Nephron progenitor cell (in vitro differentiated cells): ENCODE data around the gene SLC17A7.

Source experiments
- DNase-seq: peaks from one replicate; pipeline ENCODE4 v3.0.0; 2021
- H3K27ac Mint-ChIP-seq: 2 replicates; pipeline ENCODE4 v1.8.0; 2021; ENCODE audit warnings: mild to moderate bottlenecking, moderate library complexity, mixed read lengths
- H3K27me3 Mint-ChIP-seq: 2 replicates; pipeline ENCODE4 v1.8.0; 2021; ENCODE audit warnings: mild to moderate bottlenecking, low read depth, mixed read lengths; ENCODE audit not compliant: poor library complexity
- H3K36me3 Mint-ChIP-seq: 2 replicates; pipeline ENCODE4 v1.8.0; 2021; ENCODE audit warnings: low read depth, mixed read lengths
- H3K4me1 Mint-ChIP-seq: 2 replicates; pipeline ENCODE4 v1.8.0; 2021; ENCODE audit warnings: mixed read lengths
- H3K4me3 Mint-ChIP-seq: 2 replicates; pipeline ENCODE4 v1.8.0; 2021; ENCODE audit warnings: mild to moderate bottlenecking, moderate library complexity, mixed read lengths
- H3K9me3 Mint-ChIP-seq: 2 replicates; pipeline ENCODE4 v1.8.0; 2021; ENCODE audit warnings: mild to moderate bottlenecking, moderate library complexity, mixed read lengths
- CTCF ChIP-seq: fragments of 200-600 bp; sonication (generic); IDR thresholded peaks from 2 replicates; pipeline ENCODE4 v1.5.0; 2021; ENCODE audit warnings: antibody characterized with exemption

SLC17A7 gene

GRCh38 chr19:49420227-49420626 is 21.1 kb downstream of the SLC17A7 start:
- DNase-seq: no peak
- no peak overlapping the region for H3K4me3 Mint-ChIP-seq

DNA sequence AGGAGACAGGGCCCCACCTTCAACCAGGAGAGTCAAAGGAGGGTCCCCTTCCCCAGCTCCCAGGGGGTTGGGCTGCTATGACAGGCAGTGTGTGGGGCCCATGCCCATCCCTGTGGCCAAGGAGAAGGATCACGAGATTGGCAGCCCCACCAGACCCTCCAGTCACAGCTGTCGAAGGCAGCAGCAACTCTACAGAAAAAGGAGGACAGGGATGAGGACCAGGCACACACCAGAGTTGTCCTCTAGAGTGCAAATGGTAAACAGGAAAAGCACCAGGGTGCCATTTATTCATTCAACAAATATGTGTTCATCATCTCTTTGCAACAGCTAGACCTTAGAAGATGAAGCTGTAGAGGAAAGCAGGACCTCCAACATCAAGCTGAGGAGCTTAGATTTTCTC is 22.2 kb downstream of the SLC17A7 start:
- H3K4me1 Mint-ChIP-seq: peaks cover 73% of the 10 kb centered on the region
- H3K9me3 Mint-ChIP-seq: no peaks in the 10 kb centered on the region
- no peak for DNase-seq
- peaks cover 71% of the 10 kb centered on the region for H3K27me3 Mint-ChIP-seq
- H3K4me3 Mint-ChIP-seq: no peak overlapping the region
- no peak overlapping the region for H3K27ac Mint-ChIP-seq
- TF ChIP-seq CTCF: no peak
- H3K36me3 Mint-ChIP-seq: no peaks in the 10 kb centered on the region

More at GRCh38 chr19:49420227-49420626, 21.1 kb downstream of the SLC17A7 start:
- Mint-ChIP-seq H3K36me3 (no peaks in the 10 kb centered on the region), H3K4me1 (peaks cover 67% of the 10 kb centered on the region), H3K27me3 (peaks cover 78% of the 10 kb centered on the region), H3K27ac (no peak overlapping the region), H3K9me3 (no peaks in the 10 kb centered on the region)
- no peak for TF ChIP-seq CTCF

- Mint-ChIP-seq H3K9me3 (no peaks in the 10 kb centered on the region), H3K36me3 (no peaks in the 10 kb centered on the region), H3K27ac (no peak overlapping the region), H3K27me3 (peaks cover 64% of the 10 kb centered on the region), H3K4me3 (no peak overlapping the region), H3K4me1 (peaks cover 73% of the 10 kb centered on the region)
- no peak for DNase-seq
- TF ChIP-seq CTCF: no peak
These were observed 22.8 kb downstream of the SLC17A7 start for GRCh38 chr19:49418511-49418910.

GRCh38 chr19:49417088-49417487 is 24.2 kb downstream of the SLC17A7 start:
- no peak for DNase-seq
- Mint-ChIP-seq H3K4me1 (peaks cover 78% of the 10 kb centered on the region), H3K4me3 (no peak overlapping the region), H3K9me3 (no peaks in the 10 kb centered on the region), H3K27ac (no peak overlapping the region), H3K36me3 (no peaks in the 10 kb centered on the region), H3K27me3 (peaks cover 50% of the 10 kb centered on the region)
- no peak for TF ChIP-seq CTCF

DNA sequence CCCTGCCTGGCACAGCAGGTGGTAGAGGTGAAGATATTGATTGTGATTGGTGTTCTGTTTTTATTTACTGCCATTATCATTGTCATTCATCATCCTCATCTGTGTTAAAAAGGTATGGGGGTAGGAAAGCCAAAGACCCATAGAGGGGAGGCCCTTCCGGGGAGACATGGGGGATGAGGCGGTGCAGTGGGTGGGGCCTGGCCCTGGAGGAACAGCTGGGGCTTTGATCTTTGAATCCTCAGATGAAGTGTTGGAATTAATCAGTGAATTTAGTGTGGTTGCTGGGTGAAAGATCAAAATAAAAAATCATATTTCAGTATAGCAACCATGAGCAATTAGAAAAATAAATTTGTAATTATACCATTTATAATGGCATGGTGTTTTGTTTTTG is 25.5 kb downstream of the SLC17A7 start:
- H3K9me3 Mint-ChIP-seq: no peaks in the 10 kb centered on the region
- no peaks in the 10 kb centered on the region for H3K36me3 Mint-ChIP-seq
- H3K27ac Mint-ChIP-seq: no peak overlapping the region
- no peak overlapping the region for H3K4me3 Mint-ChIP-seq
- no peak for TF ChIP-seq CTCF
- DNase-seq: no peak
- peaks cover 79% of the 10 kb centered on the region for H3K4me1 Mint-ChIP-seq
- H3K27me3 Mint-ChIP-seq: peaks cover 37% of the 10 kb centered on the region

GRCh38 chr19:49415102-49415809 is 26.1 kb downstream of the SLC17A7 start:
- H3K27me3 Mint-ChIP-seq: peaks cover 32% of the 10 kb centered on the region
- no peak overlapping the region for H3K27ac Mint-ChIP-seq
- no peak overlapping the region for H3K4me3 Mint-ChIP-seq
- no peak for DNase-seq
- H3K36me3 Mint-ChIP-seq: no peaks in the 10 kb centered on the region
- H3K4me1 Mint-ChIP-seq: peaks cover 74% of the 10 kb centered on the region
- H3K9me3 Mint-ChIP-seq: no peaks in the 10 kb centered on the region
- no peak for TF ChIP-seq CTCF
